Measurements from ENCODE around the gene MILR1.

DNA sequence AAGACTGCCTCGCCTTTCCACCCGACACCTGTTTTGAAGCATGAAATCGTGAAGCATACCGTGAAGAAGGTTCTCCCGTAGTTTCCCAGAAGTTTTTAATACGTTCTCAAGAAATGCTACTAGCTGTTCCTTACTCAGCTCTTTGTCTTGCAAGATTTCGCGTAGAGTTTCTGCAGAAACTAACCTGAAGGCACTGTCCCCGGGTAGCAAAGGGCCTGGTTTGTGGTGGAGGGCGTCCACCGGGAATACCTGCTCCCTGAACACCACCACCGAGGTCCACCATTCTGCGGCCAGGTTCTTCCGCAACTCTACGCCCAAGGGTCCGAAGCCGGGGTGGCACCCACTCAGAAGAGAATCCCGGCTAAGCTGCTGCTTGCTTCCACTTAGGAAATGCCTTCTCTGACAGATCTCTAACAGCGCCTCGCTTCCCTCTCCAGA is 47.5 kb downstream of the MILR1 start:
- TF ChIP-seq TAF1 (IDR thresholded peaks at IDR 0.05; ENCODE audit: borderline replicate concordance, low read depth, low read length) (no peak), POLR2A (IDR thresholded peaks at IDR 0.05; ENCODE audit: low read depth, low read length) (no peak)
